Smooth muscle cell (in vitro differentiated cells): ENCODE results near the gene OR5B21. TPM values are rescaled to one million over a fixed set of nuclear protein-coding genes. Genes with fewer than 3 reads are reported as not detected.

Experiments used
- DNase-seq: peaks from one replicate; lab custom pipeline; 2025; ENCODE audit not compliant: unreplicated experiment; lab: John Stamatoyannopoulos, UW
- H2AFZ ChIP-seq: fragments of 200-600 bp; sonication (generic); 2 replicates; pipeline ENCODE4 v1.6.0; 2016; ENCODE audit warnings: antibody characterized with exemption, low read depth, mild to moderate bottlenecking
- H3F3A ChIP-seq: fragments of 200-600 bp; sonication (generic); 2 replicates; pipeline ENCODE4 v1.6.0; 2017; ENCODE audit warnings: antibody characterized with exemption, low read depth
- H3K27ac ChIP-seq: fragments of 200-600 bp; sonication (generic); 2 replicates; pipeline ENCODE4 v1.5.1; 2016; ENCODE audit warnings: low read depth, mild to moderate bottlenecking
- H3K27me3 ChIP-seq: fragments of 200-600 bp; sonication (generic); 2 replicates; pipeline ENCODE4 v1.6.1; 2016; ENCODE audit warnings: low read depth, mild to moderate bottlenecking
- H3K36me3 ChIP-seq: fragments of 200-600 bp; sonication (generic); 2 replicates; pipeline ENCODE4 v1.5.1; 2016; ENCODE audit warnings: low read depth
- H3K4me1 ChIP-seq: fragments of 200-600 bp; sonication (generic); 2 replicates; pipeline ENCODE4 v1.5.1; 2016; ENCODE audit warnings: low read depth
- H3K4me2 ChIP-seq: fragments of 200-600 bp; sonication (generic); 2 replicates; pipeline ENCODE4 v1.6.0; 2016; ENCODE audit warnings: mild to moderate bottlenecking
- H3K4me3 ChIP-seq: fragments of 200-600 bp; sonication (generic); 2 replicates; pipeline ENCODE4 v1.5.1; 2016; ENCODE audit warnings: mild to moderate bottlenecking
- H3K79me2 ChIP-seq: fragments of 200-600 bp; sonication (generic); 2 replicates; pipeline ENCODE4 v1.6.0; 2016; ENCODE audit warnings: low read depth, mild to moderate bottlenecking
- H3K9ac ChIP-seq: fragments of 200-600 bp; sonication (generic); 2 replicates; pipeline ENCODE4 v1.6.0; 2016; ENCODE audit warnings: low read depth
- H3K9me3 ChIP-seq: fragments of 200-600 bp; sonication (generic); replicated peaks from 2 replicates; pipeline ENCODE4 v1.5.1; 2016; ENCODE audit warnings: low read depth
- H4K20me1 ChIP-seq: fragments of 200-600 bp; sonication (generic); 2 replicates; pipeline ENCODE4 v1.6.0; 2016; ENCODE audit warnings: low read depth
- CTCF ChIP-seq: fragments of 200-600 bp; sonication (generic); IDR thresholded peaks from 2 replicates; pipeline ENCODE4 v1.5.1; 2017; ENCODE audit warnings: borderline replicate concordance, mild to moderate bottlenecking, antibody characterized with exemption; ENCODE audit not compliant: insufficient read depth, poor library complexity, severe bottlenecking
- WGBS: methylation state at CpG from one replicate; pipeline ENCODE4 v1.1.7; 2016; ENCODE audit warnings: low lambda C conversion rate; 5-methylcytosine and 5-hydroxymethylcytosine counted together
- polyA plus RNA-seq: library from polyadenylated mRNA; unstranded; fragments of >200 nt; fragmentation: Nextera tagmentation; extraction: Ambion mirVana; gene quantifications from 2 replicates; pipeline ENCODE4 v1.2.1, GENCODE V29; 2016
- total RNA-seq: library from RNA; depleted of rRNA; stranded (reverse); fragments of >200 nt; gene quantifications from 2 replicates; pipeline ENCODE4 v1.2.3, GENCODE V29; 2014

OR5B21 gene
- total and polyA plus RNA-seq, 2 experiments from 2014 or later = not detected

- TF ChIP-seq CTCF = no peak
- DNase-seq = no peak
- Histone ChIP-seq H3K9me3 (no peaks in the 10 kb centered on the region), H3K27ac (no peak overlapping the region), H3K79me2 (no peaks in the 10 kb centered on the region), H3K36me3 (no peaks in the 10 kb centered on the region), H3K4me2 (no peak overlapping the region), H3K27me3 (no peaks in the 10 kb centered on the region), H4K20me1 (no peaks in the 10 kb centered on the region), H2AFZ (no peak overlapping the region), H3F3A (no peaks in the 10 kb centered on the region), H3K4me3 (no peak overlapping the region), H3K9ac (no peak overlapping the region), H3K4me1 (no peaks in the 10 kb centered on the region)
- 50% methylated on average over 1 of the region's 1 CpG for WGBS
These were observed 1.8 kb upstream of the OR5B21 start for GRCh38 chr11:58509748-58510147.

- Histone ChIP-seq H3K9me3 (no peaks in the 10 kb centered on the region), H3K27me3 (no peaks in the 10 kb centered on the region), H3K79me2 (no peaks in the 10 kb centered on the region), H3K36me3 (no peaks in the 10 kb centered on the region), H3K9ac (no peak overlapping the region), H3F3A (no peaks in the 10 kb centered on the region), H3K4me1 (no peaks in the 10 kb centered on the region), H3K4me3 (no peak overlapping the region), H3K27ac (no peak overlapping the region), H2AFZ (no peak overlapping the region), H3K4me2 (no peak overlapping the region), H4K20me1 (no peaks in the 10 kb centered on the region)
- no peak for DNase-seq
- no peak for TF ChIP-seq CTCF
These were observed 909 bp upstream of the OR5B21 start for GRCh38 chr11:58508814-58509213.

- no peak for TF ChIP-seq CTCF
- WGBS = 84% methylated on average over 4 of the region's 4 CpGs
- no peak overlapping the region for H3K27ac ChIP-seq
- no peak overlapping the region for H2AFZ ChIP-seq
- H3K4me3 ChIP-seq = no peak overlapping the region
- H3K27me3 ChIP-seq = no peaks in the 10 kb centered on the region
- no peaks in the 10 kb centered on the region for H3K4me1 ChIP-seq
- H3K79me2 ChIP-seq = no peaks in the 10 kb centered on the region
- H3K36me3 ChIP-seq = no peaks in the 10 kb centered on the region
- no peak for DNase-seq
- no peak overlapping the region for H3K4me2 ChIP-seq
- H3K9ac ChIP-seq = no peak overlapping the region
- no peaks in the 10 kb centered on the region for H4K20me1 ChIP-seq
- no peaks in the 10 kb centered on the region for H3F3A ChIP-seq
- no peaks in the 10 kb centered on the region for H3K9me3 ChIP-seq
These were observed 550 bp downstream of the OR5B21 start for GRCh38 chr11:58507355-58507754.

- Histone ChIP-seq H3K4me3 (no peak overlapping the region), H3K27me3 (no peaks in the 10 kb centered on the region), H3K36me3 (no peaks in the 10 kb centered on the region), H3K4me1 (no peaks in the 10 kb centered on the region), H3F3A (no peaks in the 10 kb centered on the region), H3K9me3 (no peaks in the 10 kb centered on the region), H4K20me1 (no peaks in the 10 kb centered on the region), H3K79me2 (no peaks in the 10 kb centered on the region), H2AFZ (no peak overlapping the region), H3K4me2 (no peak overlapping the region), H3K9ac (no peak overlapping the region), H3K27ac (no peak overlapping the region)
- 77% methylated on average over 5 of the region's 5 CpGs for WGBS
- DNase-seq = no peak
- TF ChIP-seq CTCF = no peak
These were observed 970 bp downstream of the OR5B21 start for GRCh38 chr11:58506935-58507334.
